Fibroblast of skin of right biceps (primary cell): ENCODE measurements around the gene CD80.

Source experiments
- DNase-seq: peaks from one replicate; pipeline ENCODE4 v3.0.0-alpha.2; 2013

CD80 gene

DNA sequence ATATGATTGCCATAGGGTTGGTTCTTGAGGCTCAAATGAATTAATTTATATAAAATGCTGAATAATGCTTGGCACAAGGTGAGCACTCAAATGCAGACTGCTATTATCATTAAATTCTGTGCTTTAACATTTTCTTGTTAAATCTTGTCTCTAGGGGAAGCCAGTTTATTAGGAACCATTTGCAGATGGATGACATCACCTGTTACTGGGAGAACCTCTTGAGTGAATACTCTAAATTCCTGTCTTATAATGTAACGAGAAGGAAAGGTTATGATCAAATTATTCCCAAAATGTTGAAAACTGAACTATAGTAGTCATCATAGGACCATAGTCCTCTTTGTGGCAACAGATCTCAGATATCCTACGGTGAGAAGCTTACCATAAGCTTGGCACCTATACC is 67.3 kb downstream of the CD80 start:
- DNase-seq, result no peak

DNA sequence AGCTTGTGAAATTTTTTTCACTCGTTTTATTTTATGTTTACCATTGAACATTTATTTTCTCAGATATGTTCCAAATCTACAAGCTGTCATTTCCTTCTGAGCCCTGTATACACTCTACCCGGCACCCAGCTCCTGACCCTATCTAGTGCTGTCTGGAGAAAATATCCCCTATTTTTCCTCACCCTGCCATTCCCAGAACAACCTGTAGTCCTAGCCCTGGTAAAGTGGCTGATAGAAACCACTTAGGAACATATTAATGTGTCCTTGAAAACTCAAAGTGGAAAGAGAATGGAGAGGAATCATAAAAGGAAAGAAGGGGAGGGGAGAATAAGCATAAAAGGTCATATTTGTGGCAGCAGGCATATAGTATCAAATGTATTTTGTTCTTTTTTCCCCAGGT is 69.3 kb downstream of the CD80 start:
- DNase-seq, result no peak

DNA sequence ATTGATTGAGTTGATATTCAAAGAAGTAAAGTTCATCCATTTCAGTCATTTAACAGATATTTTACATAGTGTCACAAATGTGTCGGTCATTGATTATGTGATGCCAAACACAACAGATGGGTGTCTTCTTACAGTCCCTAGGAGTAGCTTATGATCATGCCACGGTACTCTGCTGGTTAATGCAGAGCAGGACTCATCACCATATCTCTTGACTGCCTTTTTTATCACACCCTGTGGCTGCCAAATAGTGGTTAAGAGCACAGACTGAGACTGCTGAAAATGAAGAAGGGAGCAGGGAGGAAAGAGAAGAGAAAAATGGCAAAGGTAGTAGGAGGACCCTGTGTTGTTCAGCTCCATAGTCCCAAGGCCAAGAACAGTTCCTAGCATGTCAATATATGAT is 73.9 kb downstream of the CD80 start:
- no peak for DNase-seq

DNA sequence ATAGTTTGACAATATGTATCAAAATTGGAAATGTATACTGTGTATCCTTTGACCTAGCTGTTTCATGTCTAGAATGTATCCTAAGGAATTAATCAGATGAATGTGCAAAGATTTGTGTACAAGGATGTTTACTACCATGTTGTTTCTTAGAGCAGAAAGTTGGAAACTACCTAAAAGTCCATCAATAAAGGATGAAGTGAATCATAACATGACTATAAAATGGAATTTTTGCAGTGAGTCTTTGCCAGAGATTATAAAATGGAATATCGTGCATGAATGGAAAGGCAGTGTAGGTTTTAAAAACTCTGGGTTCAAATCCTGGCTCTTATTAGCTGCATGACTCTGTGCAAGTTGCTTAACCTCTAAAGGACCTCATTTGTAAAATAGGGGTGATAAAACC is 76.3 kb downstream of the CD80 start:
- DNase-seq, result no peak

DNA sequence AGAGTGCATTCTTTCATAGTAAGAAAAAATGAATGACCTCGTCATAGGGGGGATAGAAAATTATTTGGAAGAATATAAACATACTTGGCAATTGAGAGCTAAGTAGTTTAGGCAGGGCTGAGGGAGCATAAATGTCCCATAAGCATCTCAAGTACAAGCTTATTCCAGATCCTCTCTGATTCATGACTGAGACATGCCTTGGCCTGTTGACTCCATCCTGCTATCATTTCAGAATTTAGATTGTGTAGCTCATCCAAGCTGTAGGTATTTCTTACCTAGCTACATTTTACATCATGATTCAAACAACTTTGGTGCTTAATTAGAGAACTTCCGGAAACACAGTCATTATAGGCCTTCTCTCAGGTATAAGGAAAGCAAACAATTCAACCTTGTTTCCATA is 78.3 kb downstream of the CD80 start:
- DNase-seq, result no peak
